Measurements from ENCODE around the gene COL4A6. TPM values are rescaled to one million over a fixed set of nuclear protein-coding genes. Genes with fewer than 3 reads are reported as not detected.

The COL4A6 gene
- total RNA-seq, 2 experiments from 2014 or later = not detected

DNA sequence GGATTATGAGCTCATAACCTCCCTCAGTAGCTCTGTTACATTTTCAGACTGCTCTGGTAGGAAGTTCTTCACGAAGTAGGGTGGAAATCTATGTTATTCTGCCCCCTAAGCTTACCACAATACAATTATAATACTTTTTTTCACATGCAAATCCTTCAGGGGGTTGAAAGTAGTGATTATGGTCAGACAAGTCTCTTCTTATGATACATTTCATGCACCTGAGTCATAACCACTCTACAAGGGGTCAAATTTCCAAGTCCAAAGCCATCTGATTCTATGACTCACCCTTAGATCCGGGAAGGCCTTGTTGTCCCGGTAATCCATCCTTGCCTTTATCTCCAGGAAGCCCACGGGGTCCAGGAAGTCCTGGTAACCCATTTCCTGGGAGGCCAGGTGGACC, 251.4 kb downstream of the COL4A6 start:
- TF ChIP-seq, protein P1, sequence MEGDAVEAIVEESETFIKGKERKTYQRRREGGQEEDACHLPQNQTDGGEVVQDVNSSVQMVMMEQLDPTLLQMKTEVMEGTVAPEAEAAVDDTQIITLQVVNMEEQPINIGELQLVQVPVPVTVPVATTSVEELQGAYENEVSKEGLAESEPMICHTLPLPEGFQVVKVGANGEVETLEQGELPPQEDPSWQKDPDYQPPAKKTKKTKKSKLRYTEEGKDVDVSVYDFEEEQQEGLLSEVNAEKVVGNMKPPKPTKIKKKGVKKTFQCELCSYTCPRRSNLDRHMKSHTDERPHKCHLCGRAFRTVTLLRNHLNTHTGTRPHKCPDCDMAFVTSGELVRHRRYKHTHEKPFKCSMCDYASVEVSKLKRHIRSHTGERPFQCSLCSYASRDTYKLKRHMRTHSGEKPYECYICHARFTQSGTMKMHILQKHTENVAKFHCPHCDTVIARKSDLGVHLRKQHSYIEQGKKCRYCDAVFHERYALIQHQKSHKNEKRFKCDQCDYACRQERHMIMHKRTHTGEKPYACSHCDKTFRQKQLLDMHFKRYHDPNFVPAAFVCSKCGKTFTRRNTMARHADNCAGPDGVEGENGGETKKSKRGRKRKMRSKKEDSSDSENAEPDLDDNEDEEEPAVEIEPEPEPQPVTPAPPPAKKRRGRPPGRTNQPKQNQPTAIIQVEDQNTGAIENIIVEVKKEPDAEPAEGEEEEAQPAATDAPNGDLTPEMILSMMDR (IDR thresholded peaks at IDR 0.05) = no peak
- intact Hi-C loops (cut with micrococcal nuclease) = loop anchor here (10.0 kb wide), 1 partner anchor 1212 kb away; no protein-coding TSS in a partner anchor
- no peaks in the 10 kb centered on the region for H3K4me1 Mint-ChIP-seq (ENCODE audit: low read depth)
- no peaks in the 10 kb centered on the region for H3K9me3 Mint-ChIP-seq
- no peak for DNase-seq
- no peak for ATAC-seq
- ChIA-PET POLR2A (no interaction called here), CTCF (no interaction called here)
- no peak overlapping the region for H3K27ac Mint-ChIP-seq
- H3K27me3 Mint-ChIP-seq = no peaks in the 10 kb centered on the region
- no peak overlapping the region for H3K4me3 Mint-ChIP-seq
- no peaks in the 10 kb centered on the region for H3K36me3 Mint-ChIP-seq (ENCODE audit: low read depth)

DNA sequence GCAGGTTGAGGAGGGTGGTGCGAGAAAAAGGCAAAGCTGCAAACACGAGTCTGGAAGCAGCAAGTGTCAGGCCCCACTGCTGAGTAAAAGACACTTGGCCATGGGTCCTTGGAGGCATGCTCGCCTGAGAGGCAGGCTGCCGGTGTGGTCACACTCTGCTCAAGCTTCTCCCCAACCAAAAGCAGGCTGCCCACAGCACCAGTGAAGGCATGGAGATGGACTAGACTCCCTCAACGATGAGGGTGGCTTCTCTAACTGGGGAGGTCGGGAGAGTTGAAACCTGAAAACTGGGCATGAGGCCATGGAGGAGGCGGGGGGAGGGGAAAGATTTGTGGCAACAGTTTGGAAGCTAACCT, 260.1 kb downstream of the COL4A6 start:
- ATAC-seq (no peak), DNase-seq (no peak)
- intact Hi-C loops (cut with micrococcal nuclease) = no loop called here
- TF ChIP-seq, protein P1 (IDR thresholded peaks at IDR 0.05) = no peak
- no peaks in the 10 kb centered on the region for H3K9me3 Mint-ChIP-seq
- no peak overlapping the region for H3K4me3 Mint-ChIP-seq
- POLR2A ChIA-PET = no interaction called here
- H3K4me1 Mint-ChIP-seq (ENCODE audit: low read depth) = no peaks in the 10 kb centered on the region
- H3K27me3 Mint-ChIP-seq = no peaks in the 10 kb centered on the region
- CTCF ChIA-PET = no interaction called here
- no peaks in the 10 kb centered on the region for H3K36me3 Mint-ChIP-seq (ENCODE audit: low read depth)
- no peak overlapping the region for H3K27ac Mint-ChIP-seq

DNA sequence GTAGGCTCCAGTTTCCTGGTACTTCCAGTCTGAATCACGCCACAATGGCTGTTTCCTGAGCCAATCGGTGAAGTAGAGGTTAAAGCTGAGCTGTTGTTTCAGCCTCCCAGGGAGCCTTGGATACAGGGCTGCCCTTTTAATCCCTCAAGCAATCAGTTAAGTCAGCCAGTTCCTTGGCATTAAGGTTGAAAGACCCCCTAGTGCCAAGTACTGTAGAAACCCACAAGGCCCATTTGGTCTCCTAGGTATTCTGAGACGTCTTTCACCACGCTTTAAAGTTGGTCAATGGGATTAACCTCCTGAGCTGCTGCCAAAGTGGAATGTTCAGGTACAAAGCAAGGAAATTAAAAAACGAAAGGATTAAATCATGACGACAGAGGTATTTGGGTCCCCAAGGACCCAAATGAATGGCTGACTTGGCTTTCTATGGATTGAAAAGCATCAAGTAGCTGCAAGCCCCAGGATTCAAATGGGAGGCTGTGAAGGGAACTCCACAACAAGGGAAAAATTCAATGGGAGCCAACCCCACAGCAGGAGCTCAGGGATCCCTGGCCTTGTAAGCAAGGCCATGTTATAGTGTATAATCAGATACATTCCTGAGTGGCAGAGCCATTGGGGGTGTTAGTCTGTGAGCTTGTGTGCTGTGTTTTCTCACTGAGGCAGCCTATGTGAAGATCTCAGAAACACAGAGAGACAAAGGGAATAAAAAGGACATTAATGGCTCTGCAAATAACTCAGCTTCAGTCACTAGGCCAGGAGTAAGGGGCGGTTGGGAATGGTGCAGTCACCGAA, 260.7 kb downstream of the COL4A6 start:
- Mint-ChIP-seq H3K27ac (no peak overlapping the region), H3K27me3 (no peaks in the 10 kb centered on the region), H3K9me3 (no peaks in the 10 kb centered on the region), H3K4me3 (no peak overlapping the region), H3K36me3 (ENCODE audit: low read depth) (no peaks in the 10 kb centered on the region), H3K4me1 (ENCODE audit: low read depth) (no peaks in the 10 kb centered on the region)
- intact Hi-C loops (cut with micrococcal nuclease) = no loop called here
- TF ChIP-seq, protein P1 (IDR thresholded peaks at IDR 0.05) = no peak
- ChIA-PET CTCF (no interaction called here), POLR2A (no interaction called here)
- DNase-seq (no peak), ATAC-seq (no peak)

DNA sequence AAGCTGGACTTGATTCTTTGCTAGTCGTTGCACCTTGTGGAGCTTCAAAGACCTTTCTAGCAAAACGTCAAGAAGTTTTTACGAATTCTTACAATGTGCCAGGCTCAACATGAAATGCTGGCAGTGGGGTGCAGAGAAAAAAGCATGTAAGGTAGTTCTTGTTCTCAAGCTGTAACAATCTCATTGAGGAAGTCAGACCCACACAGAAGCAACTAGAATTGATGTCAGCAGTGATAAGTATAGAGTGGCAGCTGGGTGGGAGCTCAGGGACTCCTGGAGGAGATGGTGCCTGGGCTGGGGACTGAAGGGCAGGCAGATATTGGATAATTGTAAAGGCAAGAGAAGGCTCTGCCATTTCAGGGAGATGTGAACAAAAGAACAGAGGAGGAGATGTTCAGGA, 264.3 kb downstream of the COL4A6 start:
- DNase-seq = no peak
- TF ChIP-seq, protein P1 (IDR thresholded peaks at IDR 0.05) = no peak
- Mint-ChIP-seq H3K27me3 (no peaks in the 10 kb centered on the region), H3K36me3 (ENCODE audit: low read depth) (no peaks in the 10 kb centered on the region), H3K27ac (no peak overlapping the region), H3K4me3 (no peak overlapping the region), H3K4me1 (ENCODE audit: low read depth) (no peaks in the 10 kb centered on the region), H3K9me3 (no peaks in the 10 kb centered on the region)
- intact Hi-C loops (cut with micrococcal nuclease) = loop anchor here (5.0 kb wide), 1 partner anchor 48 kb away; no protein-coding TSS in a partner anchor
- POLR2A ChIA-PET = no interaction called here
- CTCF ChIA-PET = interaction anchor here (1.2 kb wide), 1 partner anchor 26 kb away, joined by 3 read pairs; no protein-coding TSS in a partner anchor
- ATAC-seq = no peak

DNA sequence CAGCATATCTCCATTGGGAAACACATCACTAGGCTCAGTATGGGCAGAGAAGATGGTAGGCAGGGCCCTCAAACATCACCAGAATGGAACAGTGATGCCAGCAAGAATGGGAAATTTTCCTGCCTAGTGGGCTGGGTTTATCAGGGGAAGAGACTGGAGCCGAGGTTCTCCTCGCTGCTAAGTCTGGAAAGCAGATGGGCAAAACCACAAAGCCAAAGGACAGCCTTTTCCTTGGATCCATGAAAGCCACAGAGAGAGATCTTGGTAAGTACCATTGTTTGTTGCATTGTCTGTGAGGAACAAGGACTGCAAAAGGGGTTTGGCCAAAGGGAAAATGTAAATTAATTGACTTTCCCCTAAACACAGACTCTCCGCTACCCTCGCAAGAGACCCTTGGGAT, 266.6 kb downstream of the COL4A6 start:
- ATAC-seq (no peak), DNase-seq (no peak)
- Mint-ChIP-seq H3K27me3 (no peaks in the 10 kb centered on the region), H3K9me3 (no peaks in the 10 kb centered on the region), H3K4me1 (ENCODE audit: low read depth) (no peaks in the 10 kb centered on the region), H3K36me3 (ENCODE audit: low read depth) (no peaks in the 10 kb centered on the region), H3K4me3 (no peak overlapping the region), H3K27ac (no peak overlapping the region)
- TF ChIP-seq, protein P1 (IDR thresholded peaks at IDR 0.05) = no peak
- ChIA-PET POLR2A (no interaction called here), CTCF (no interaction called here)
- intact Hi-C loops (cut with micrococcal nuclease) = loop anchor here (5.0 kb wide), 1 partner anchor 51 kb away; no protein-coding TSS in a partner anchor

All from activated CD8-positive, alpha-beta T cell treated with anti-CD3 and anti-CD28 coated beads for 36 hours (primary cell).